ENCODE measurements around the gene PMP22. TPM values are rescaled to one million over a fixed set of nuclear protein-coding genes. Genes with fewer than 3 reads are reported as not detected.
"Not testable (repeated sequence)": the region's sequence is repeated elsewhere in the genome, so short reads cannot be mapped to it uniquely, and the experiment has no call there.

Gene PMP22
- polyA plus RNA-seq, 1 donor (not counting 4 experiments of a cell fraction or from before 2014, with no cell fraction given): 7.9 TPM

DNA sequence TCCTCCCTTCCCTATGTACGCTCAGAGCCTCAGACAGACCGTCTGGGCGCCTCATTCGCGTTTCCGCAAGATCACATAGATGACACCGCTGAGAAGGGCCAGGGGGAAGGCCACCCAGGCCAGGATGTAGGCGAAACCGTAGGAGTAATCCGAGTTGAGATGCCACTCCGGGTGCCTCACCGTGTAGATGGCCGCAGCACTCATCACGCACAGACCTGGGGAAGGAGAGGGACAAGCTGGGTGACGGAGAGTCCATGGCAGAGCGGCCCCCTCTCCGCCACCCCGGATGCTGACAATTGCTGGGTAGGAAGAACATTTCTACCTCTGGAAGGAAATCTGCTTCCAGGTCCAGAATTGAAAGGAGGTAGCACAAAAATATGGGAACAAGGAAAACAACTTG is 34.3 kb downstream of the PMP22 start:
- H3K27me3 ChIP-seq (ENCODE audit: control insufficient read depth, extremely low read depth, insufficient read depth, low read length): no peaks in the 10 kb centered on the region
- TF ChIP-seq EZH2 (IDR thresholded peaks at IDR 0.05; ENCODE audit: low read length) (no peak), CTCF (optimal IDR thresholded peaks at IDR 0.05 in 1 of 3, IDR thresholded peaks at IDR 0.05 in 1 of 3, conservative IDR thresholded peaks at IDR 0.05 in 1 of 3; ENCODE audit: extremely low read depth in 1 of 3, insufficient read depth in 2 of 3, low read length in 3 of 3) (no peak)
- no peaks in the 10 kb centered on the region for H3K4me1 ChIP-seq (ENCODE audit: control insufficient read depth, extremely low read depth, insufficient read depth, low read length)
- no peaks in the 10 kb centered on the region for H3K9me1 ChIP-seq (ENCODE audit: control insufficient read depth, extremely low read depth, insufficient read depth, low read length)
- no peak overlapping the region for H3K4me2 ChIP-seq (ENCODE audit: control insufficient read depth, extremely low read depth, insufficient read depth, low read depth, low read length)
- no peaks in the 10 kb centered on the region for H3K9me3 ChIP-seq (ENCODE audit: control insufficient read depth, low read depth, low read length)
- no peaks in the 10 kb centered on the region for H4K20me1 ChIP-seq (ENCODE audit: control insufficient read depth, extremely low read depth, insufficient read depth, low read length)
- no peaks in the 10 kb centered on the region for H3K36me3 ChIP-seq (ENCODE audit: control insufficient read depth in 2 of 2, extremely low read depth in 1 of 2, insufficient read depth in 2 of 2, low read length in 2 of 2)
- no peak overlapping the region for H3K4me3 ChIP-seq (ENCODE audit: control insufficient read depth in 2 of 3, extremely low read depth in 1 of 3, insufficient read depth in 2 of 3, low read depth in 1 of 3, low read length in 3 of 3)
- no peak overlapping the region for H3K9ac ChIP-seq (ENCODE audit: control insufficient read depth, extremely low read depth, insufficient read depth, low read length)
- dilution Hi-C loops (cut with MboI; ENCODE audit: extremely low pct_ligation_motif_present, low sequenced_read_pairs): no loop called here
- H3K27ac ChIP-seq (ENCODE audit: control insufficient read depth, insufficient read depth, low read length): no peak overlapping the region
- FAIRE-seq (no peak), DNase-seq (ENCODE audit: low read depth, low spot score) (no peak)
- H3K79me2 ChIP-seq (ENCODE audit: control insufficient read depth, insufficient read depth, low read length): no peaks in the 10 kb centered on the region
- no peak overlapping the region for H2AFZ ChIP-seq (ENCODE audit: control insufficient read depth, low read length)

- H3K79me2 ChIP-seq (ENCODE audit: control insufficient read depth, insufficient read depth, low read length); H3K9me3 ChIP-seq (ENCODE audit: control insufficient read depth, low read depth, low read length); H2AFZ ChIP-seq (ENCODE audit: control insufficient read depth, low read length); H3K9ac ChIP-seq (ENCODE audit: control insufficient read depth, extremely low read depth, insufficient read depth, low read length); DNase-seq (ENCODE audit: low read depth, low spot score); dilution Hi-C loops (cut with MboI; ENCODE audit: extremely low pct_ligation_motif_present, low sequenced_read_pairs); H3K4me2 ChIP-seq (ENCODE audit: control insufficient read depth, extremely low read depth, insufficient read depth, low read depth, low read length); H3K27ac ChIP-seq (ENCODE audit: control insufficient read depth, insufficient read depth, low read length); FAIRE-seq; H3K4me3 ChIP-seq (ENCODE audit: control insufficient read depth in 2 of 3, extremely low read depth in 1 of 3, insufficient read depth in 2 of 3, low read depth in 1 of 3, low read length in 3 of 3); H3K9me1 ChIP-seq (ENCODE audit: control insufficient read depth, extremely low read depth, insufficient read depth, low read length); H3K27me3 ChIP-seq (ENCODE audit: control insufficient read depth, extremely low read depth, insufficient read depth, low read length); H4K20me1 ChIP-seq (ENCODE audit: control insufficient read depth, extremely low read depth, insufficient read depth, low read length); H3K36me3 ChIP-seq (ENCODE audit: control insufficient read depth in 2 of 2, extremely low read depth in 1 of 2, insufficient read depth in 2 of 2, low read length in 2 of 2); H3K4me1 ChIP-seq (ENCODE audit: control insufficient read depth, extremely low read depth, insufficient read depth, low read length): not testable (repeated sequence)
Observed at GRCh38 chr17:15221827-15222226, 43.3 kb downstream of the PMP22 start.

DNA sequence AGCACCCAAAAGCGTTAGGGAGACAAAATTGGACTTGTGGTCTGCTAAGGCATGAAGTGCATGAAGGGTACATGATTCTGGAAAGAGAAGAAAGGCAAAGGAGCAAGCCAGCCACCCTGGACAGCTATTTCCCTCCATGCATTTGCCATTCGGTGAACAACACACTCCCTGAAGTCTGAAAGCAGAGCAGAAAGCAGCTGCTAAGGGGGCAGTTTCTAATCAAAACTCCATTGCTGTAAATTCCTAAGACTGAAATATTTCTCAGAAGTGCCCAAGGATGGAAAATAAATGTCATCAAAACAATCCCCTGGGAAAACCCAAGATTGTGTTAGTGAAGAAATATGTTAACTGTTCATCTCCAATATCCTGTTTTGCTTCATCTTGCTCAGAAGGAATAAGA is 44.3 kb downstream of the PMP22 start:
- H3K27ac ChIP-seq (ENCODE audit: control insufficient read depth, insufficient read depth, low read length): no peak overlapping the region
- H3K27me3 ChIP-seq (ENCODE audit: control insufficient read depth, extremely low read depth, insufficient read depth, low read length): no peaks in the 10 kb centered on the region
- H2AFZ ChIP-seq (ENCODE audit: control insufficient read depth, low read length): no peak overlapping the region
- H3K4me3 ChIP-seq (ENCODE audit: control insufficient read depth in 2 of 3, extremely low read depth in 1 of 3, insufficient read depth in 2 of 3, low read depth in 1 of 3, low read length in 3 of 3): no peak overlapping the region
- H3K4me2 ChIP-seq (ENCODE audit: control insufficient read depth, extremely low read depth, insufficient read depth, low read depth, low read length): no peak overlapping the region
- DNase-seq (ENCODE audit: low read depth, low spot score): no peak
- no peaks in the 10 kb centered on the region for H3K4me1 ChIP-seq (ENCODE audit: control insufficient read depth, extremely low read depth, insufficient read depth, low read length)
- no peak for FAIRE-seq
- dilution Hi-C loops (cut with MboI; ENCODE audit: extremely low pct_ligation_motif_present, low sequenced_read_pairs): no loop called here
- no peaks in the 10 kb centered on the region for H3K79me2 ChIP-seq (ENCODE audit: control insufficient read depth, insufficient read depth, low read length)
- no peaks in the 10 kb centered on the region for H3K9me3 ChIP-seq (ENCODE audit: control insufficient read depth, low read depth, low read length)
- no peak for TF ChIP-seq CTCF (optimal IDR thresholded peaks at IDR 0.05 in 1 of 3, IDR thresholded peaks at IDR 0.05 in 1 of 3, conservative IDR thresholded peaks at IDR 0.05 in 1 of 3; ENCODE audit: extremely low read depth in 1 of 3, insufficient read depth in 2 of 3, low read length in 3 of 3)
- TF ChIP-seq EZH2 (IDR thresholded peaks at IDR 0.05; ENCODE audit: low read length): no peak
- H3K36me3 ChIP-seq (ENCODE audit: control insufficient read depth in 2 of 2, extremely low read depth in 1 of 2, insufficient read depth in 2 of 2, low read length in 2 of 2): no peaks in the 10 kb centered on the region
- H3K9me1 ChIP-seq (ENCODE audit: control insufficient read depth, extremely low read depth, insufficient read depth, low read length): no peaks in the 10 kb centered on the region
- H3K9ac ChIP-seq (ENCODE audit: control insufficient read depth, extremely low read depth, insufficient read depth, low read length): no peak overlapping the region
- H4K20me1 ChIP-seq (ENCODE audit: control insufficient read depth, extremely low read depth, insufficient read depth, low read length): no peaks in the 10 kb centered on the region
